H1 (cell line): ENCODE measurements around the gene PPP1R14B. TPM values are rescaled to one million over a fixed set of nuclear protein-coding genes. Genes with fewer than 3 reads are reported as not detected.

ENCODE experiments used
- CTCF ChIA-PET: fragments of 300-600 bp; sonication (Branson Sonifier 250); formaldehyde crosslinking; loops from one replicate; lab custom pipeline; 2021; ENCODE audit not compliant: partially characterized antibody; lab: Charles Lee
- POLR2A ChIA-PET: fragments of 300-600 bp; sonication (Branson Sonifier 250); formaldehyde crosslinking; loops from one replicate; lab custom pipeline; 2021; ENCODE audit warnings: inconsistent platforms; ENCODE audit not compliant: partially characterized antibody; lab: Charles Lee
- DNase-seq, 2 experiments: peaks; one replicate each; pipeline versions ENCODE4 v3.0.0 to v3.0.0-alpha.2; 2010 to 2022; ENCODE audit warnings: low spot score in 2 of 2, low read depth in 1 of 2, mixed read lengths in 1 of 2
- FAIRE-seq: peaks from 2 replicates; lab custom pipeline; 2011; peaks lifted over from hg19 to GRCh38; lab: Jason Lieb, UNC
- H2AFZ ChIP-seq: 2 replicates; pipeline ENCODE4 v1.8.1; 2012; ENCODE audit warnings: low read length, inconsistent platforms
- H2AK5ac ChIP-seq: 2 replicates; pipeline ENCODE4 v1.6.1; 2013; ENCODE audit warnings: low read depth, low read length
- H2BK120ac ChIP-seq: replicated peaks from 2 replicates; pipeline ENCODE3; 2013; ENCODE audit warnings: low read depth, low read length, inconsistent platforms
- H2BK12ac ChIP-seq: 2 replicates; pipeline ENCODE4 v1.6.1; 2013; ENCODE audit warnings: low read depth, low read length
- H2BK15ac ChIP-seq: 2 replicates; pipeline ENCODE4 v1.6.1; 2013; ENCODE audit warnings: low read length
- H2BK20ac ChIP-seq: 2 replicates; pipeline ENCODE4 v1.6.1; 2013; ENCODE audit warnings: low read length
- H2BK5ac ChIP-seq: 2 replicates; pipeline ENCODE4 v1.6.1; 2013; ENCODE audit warnings: low read depth, low read length
- H3K14ac ChIP-seq: 2 replicates; pipeline ENCODE4 v1.6.1; 2013; ENCODE audit warnings: inconsistent platforms; ENCODE audit not compliant: insufficient read length
- H3K18ac ChIP-seq: 2 replicates; pipeline ENCODE4 v1.6.1; 2013; ENCODE audit warnings: low read length; ENCODE audit errors: extremely low read depth
- H3K23ac ChIP-seq: 2 replicates; pipeline ENCODE4 v1.6.1; 2013; ENCODE audit warnings: inconsistent platforms; ENCODE audit not compliant: insufficient read length
- H3K23me2 ChIP-seq: 2 replicates; pipeline ENCODE4 v1.6.1; 2013; ENCODE audit warnings: low read depth, low read length
- H3K27ac ChIP-seq: 2 replicates; pipeline ENCODE4 v1.6.1; 2011; ENCODE audit warnings: low read depth, low read length, inconsistent platforms
- H3K27me3 ChIP-seq, 4 experiments: replicated peaks in 1 of 4; 1 replicate in 1 of 4; 2 replicates in 3 of 4; pipeline versions ENCODE4 v1.6.1 to v1.8.1; 2011 to 2013; ENCODE audit warnings: low read length in 3 of 4, mild to moderate bottlenecking in 3 of 4, inconsistent platforms in 2 of 4, mixed read lengths in 2 of 4, moderate library complexity in 1 of 4; ENCODE audit not compliant: control insufficient read depth in 3 of 4, insufficient read depth in 3 of 4; ENCODE audit errors: extremely low read depth in 1 of 4
- H3K36me3 ChIP-seq, 4 experiments: 2 replicates each; pipeline versions ENCODE4 v1.6.1 to v1.8.1; 2011 to 2013; ENCODE audit warnings: mild to moderate bottlenecking in 4 of 4, low read length in 3 of 4, moderate library complexity in 2 of 4, control low read depth in 1 of 4, inconsistent platforms in 1 of 4; ENCODE audit not compliant: insufficient read depth in 4 of 4, control insufficient read depth in 2 of 4
- H3K4ac ChIP-seq: replicated peaks from 2 replicates; pipeline ENCODE3; 2013; ENCODE audit warnings: low read length, low read depth, mixed read lengths, inconsistent platforms; ENCODE audit not compliant: insufficient read length
- H3K4me1 ChIP-seq, 4 experiments: replicated peaks in 1 of 4; 1 replicate in 1 of 4; 2 replicates in 3 of 4; pipeline versions ENCODE4 v1.6.1 to v1.8.1; 2011 to 2013; ENCODE audit warnings: low read length in 3 of 4, inconsistent platforms in 2 of 4, mixed read lengths in 1 of 4; ENCODE audit not compliant: insufficient read depth in 4 of 4, control insufficient read depth in 3 of 4
- H3K4me2 ChIP-seq, 2 experiments: 2 replicates each; pipeline versions ENCODE4 v1.6.1 to v1.8.1; 2011 to 2013; ENCODE audit warnings: low read depth in 2 of 2, low read length in 2 of 2, control low read depth in 1 of 2, inconsistent platforms in 1 of 2, mild to moderate bottlenecking in 1 of 2; ENCODE audit not compliant: insufficient read depth in 1 of 2
- H3K4me3 ChIP-seq, 4 experiments: fragments of 200-600, 300-600 bp in 1 of 4; sonication (generic), shearing (Covaris generic), sonication (Bioruptor Twin) in 1 of 4; 2 replicates each; pipeline versions ENCODE4 v1.5.1 to v1.8.1; 2011 to 2016; ENCODE audit warnings: low read length in 4 of 4, low read depth in 3 of 4, control low read depth in 2 of 4, inconsistent platforms in 2 of 4, mild to moderate bottlenecking in 2 of 4, mixed read lengths in 1 of 4, moderate library complexity in 1 of 4; ENCODE audit not compliant: insufficient read depth in 2 of 4; ENCODE audit errors: extremely low read depth in 1 of 4
- H3K56ac ChIP-seq: replicated peaks from 2 replicates; pipeline ENCODE3; 2013; ENCODE audit warnings: low read depth, mild to moderate bottlenecking, mixed read lengths, low read length, inconsistent platforms; ENCODE audit not compliant: insufficient read length
- H3K79me1 ChIP-seq: 2 replicates; pipeline ENCODE4 v1.6.1; 2013; ENCODE audit warnings: low read depth, low read length, control low read depth
- H3K79me2 ChIP-seq, 2 experiments: 2 replicates each; pipeline versions ENCODE4 v1.6.1 to v1.8.1; 2012 to 2013; ENCODE audit warnings: low read length in 2 of 2, mild to moderate bottlenecking in 2 of 2, inconsistent platforms in 1 of 2; ENCODE audit not compliant: insufficient read depth in 2 of 2, control insufficient read depth in 1 of 2
- H3K9ac ChIP-seq, 4 experiments: replicated peaks in 1 of 4; 1 replicate in 1 of 4; 2 replicates in 3 of 4; pipeline versions ENCODE4 v1.6.1 to v1.8.1; 2011 to 2013; ENCODE audit warnings: low read depth in 3 of 4, low read length in 3 of 4, control low read depth in 2 of 4, mild to moderate bottlenecking in 2 of 4, moderate library complexity in 2 of 4, inconsistent platforms in 1 of 4; ENCODE audit errors: extremely low read depth in 1 of 4
- H3K9me3 ChIP-seq, 2 experiments: 2 replicates each; pipeline versions ENCODE4 v1.6.1 to v1.8.1; 2012 to 2013; ENCODE audit warnings: mild to moderate bottlenecking in 2 of 2, moderate library complexity in 2 of 2, control low read depth in 1 of 2, inconsistent platforms in 1 of 2, low read depth in 1 of 2, low read length in 1 of 2, mixed read lengths in 1 of 2; ENCODE audit not compliant: insufficient read depth in 2 of 2
- H4K20me1 ChIP-seq, 2 experiments: replicated peaks in 1 of 2; 2 replicates each; pipeline versions ENCODE3 to v1.8.1; 2011 to 2013; ENCODE audit warnings: inconsistent platforms in 2 of 2, low read length in 2 of 2, mild to moderate bottlenecking in 1 of 2; ENCODE audit not compliant: insufficient read depth in 2 of 2, control insufficient read depth in 1 of 2
- H4K5ac ChIP-seq: 2 replicates; pipeline ENCODE4 v1.6.1; 2013; ENCODE audit warnings: low read length, low read depth, mixed read lengths, inconsistent platforms; ENCODE audit not compliant: insufficient read length
- H4K8ac ChIP-seq: 2 replicates; pipeline ENCODE4 v1.8.0; 2013; ENCODE audit warnings: mild to moderate bottlenecking, moderate library complexity, low read length, inconsistent platforms; ENCODE audit not compliant: insufficient read depth; ENCODE audit errors: extremely low read depth
- H4K91ac ChIP-seq: replicated peaks from 2 replicates; pipeline ENCODE3; 2013; ENCODE audit warnings: low read length, mixed read lengths, inconsistent platforms; ENCODE audit not compliant: insufficient read length
- CTCF ChIP-seq, 3 experiments: IDR thresholded peaks; 1 replicate in 2 of 3; 2 replicates in 1 of 3; pipeline versions ENCODE4 v1.5.1 to v1.6.1; 2011; ENCODE audit warnings: low read length in 3 of 3, mild to moderate bottlenecking in 3 of 3, inconsistent platforms in 2 of 3, low read depth in 1 of 3, moderate library complexity in 1 of 3; ENCODE audit not compliant: insufficient read depth in 1 of 3; ENCODE audit errors: control extremely low read depth in 1 of 3
- JUND ChIP-seq: IDR thresholded peaks from 2 replicates; pipeline ENCODE4 v1.6.1; 2011; ENCODE audit warnings: mild to moderate bottlenecking, improper control_type of control experiment, low read length
- KDM4A ChIP-seq: IDR thresholded peaks from one replicate; pipeline ENCODE4 v1.7.1; 2012; ENCODE audit warnings: low read depth, mild to moderate bottlenecking, moderate library complexity, low read length, inconsistent platforms; ENCODE audit not compliant: severe bottlenecking
- NRF1 ChIP-seq: IDR thresholded peaks from 2 replicates; pipeline ENCODE4 v1.6.1; 2011; ENCODE audit warnings: mild to moderate bottlenecking, low read depth, low read length, improper control_type of control experiment
- WGBS, 2 experiments: shearing (Covaris generic) in 1 of 2; methylation state at CpG; one replicate each; pipeline versions ENCODE4 v1.1.6 to v1.1.7; 2013 to 2015; ENCODE audit warnings: low lambda C conversion rate in 2 of 2, mixed read lengths in 2 of 2, inconsistent platforms in 1 of 2, low coverage in 1 of 2, missing lambda C conversion rate in 1 of 2; ENCODE audit not compliant: insufficient replicate concordance in 2 of 2, insufficient coverage in 1 of 2, insufficient read length in 1 of 2; ENCODE audit errors: extremely low coverage in 1 of 2, missing lambda C conversion rate in 1 of 2; 5-methylcytosine and 5-hydroxymethylcytosine counted together
- polyA plus RNA-seq, 7 experiments: library from polyadenylated mRNA; depleted of rRNA in 3 of 7; stranded (reverse) in 5 of 7; unstranded in 2 of 7; fragments of >200 nt in 5 of 7; fragments of 200-250 nt in 2 of 7; gene quantifications; 1 replicate in 5 of 7; 2 replicates in 1 of 7; 4 replicates in 1 of 7; pipeline versions ENCODE4 v1.2.1 to v1.2.3, GENCODE V29; 2011 to 2013; ENCODE audit warnings: missing spikeins in 2 of 7, mixed read lengths in 2 of 7
- total RNA-seq: library from RNA; stranded (reverse); fragmentation: NEBNext Ultra II Directional; extraction: Animal tissue kit (Norgen Biotek cat#: 25700); gene quantifications from 2 replicates; pipeline ENCODE4 v1.2.1, GENCODE V29; 2021

PPP1R14B gene
- total and polyA plus RNA-seq, 2 of the 8 experiments (the other 6 are each of a cell fraction or from before 2014, with no cell fraction given), result 265 to 419 TPM

- Histone ChIP-seq H2BK12ac (no peak overlapping the region), H3K36me3 (no peaks in the 10 kb centered on the region; a peak in 1 of 8 replicates), H2BK5ac (peak overlapping the region; percentile 35; the same call in 1 of the 2 replicates), H3K4me3 (no peak overlapping the region), H4K5ac (no peak overlapping the region), H3K56ac (no peak overlapping the region), H4K8ac (no peak overlapping the region), H3K27ac (no peak overlapping the region), H3K79me2 (0 out of 4 replicates have a peak, but pooled peaks cover 0 to 4% of the 10 kb centered on the region in 2 experiments), H2BK120ac (no peak overlapping the region), H3K4me2 (no peak overlapping the region), H2BK20ac (no peak overlapping the region), H3K23ac (no peak overlapping the region), H4K91ac (no peak overlapping the region), H3K79me1 (no peaks in the 10 kb centered on the region; the same call in 1 of the 2 replicates), H3K27me3 (no peaks in the 10 kb centered on the region), H2BK15ac (no peak overlapping the region), H2AFZ (no peak overlapping the region), H3K9me3 (no peaks in the 10 kb centered on the region), H3K4ac (no peak overlapping the region), H3K9ac (no peak overlapping the region), H3K14ac (no peak overlapping the region), H4K20me1 (no peaks in the 10 kb centered on the region), H3K18ac (no peak overlapping the region), H3K4me1 (peaks cover 0 to 5% (median 2%) of the 10 kb centered on the region in 4 experiments; a peak in 1 of 7 replicates), H3K23me2 (0 out of 2 replicates have a peak, but pooled peaks cover 2% of the 10 kb centered on the region), H2AK5ac (no peak overlapping the region)
- TF ChIP-seq JUND (no peak), CTCF (IDR thresholded peaks at IDR 0.05; ENCODE audit: control extremely low read depth in 1 of 3, insufficient read depth in 1 of 3, low read depth in 1 of 3, low read length in 3 of 3) (no peak), NRF1 (no peak), KDM4A (no peak)
- CTCF ChIA-PET, result interaction anchor here (0.6 to 13.7 kb wide), 7 partner anchors 12 to 90 kb away, joined by 3 to 168 read pairs (median 5); partner anchors contain the start of genes CATSPERZ, ESRRA and PLCB3
- FAIRE-seq (no peak), DNase-seq (no peak)
- POLR2A ChIA-PET, result interaction anchor here (0.6 to 1.8 kb wide), 5 partner anchors 17 to 42 kb away, joined by 3 to 6 read pairs (median 3); partner anchors contain the start of genes PRDX5 and TRMT112
- 80% methylated on average over 15 of the region's 15 CpGs; no CpG with 5 or more reads in 1 of the 2 experiments for WGBS, 2 experiments
These were observed 28.5 kb upstream of the PPP1R14B start for GRCh38 chr11:64275031-64275800.
